Thymus (tissue), 11 donors: Measurements from ENCODE around the gene BRICD5. TPM values are rescaled to one million over a fixed set of nuclear protein-coding genes. Genes with fewer than 3 reads are reported as not detected.

Experiments
- DNase-seq, 9 donors: peaks; one replicate each; pipeline ENCODE4 v3.0.0-alpha.2; 2013; ENCODE audit warnings: low spot score in 9 of 9, low read depth in 6 of 9, missing footprints in 1 of 9
- H3K27ac ChIP-seq, 2 donors: one replicate each; pipeline ENCODE4 v1.5.1; 2013; ENCODE audit warnings: control low read depth in 1 of 2, low read depth in 1 of 2, low read length in 1 of 2, mild to moderate bottlenecking in 1 of 2, moderate library complexity in 1 of 2
- H3K27me3 ChIP-seq, 2 donors: one replicate each; pipeline ENCODE4 v1.5.1; 2013; ENCODE audit warnings: low read length in 1 of 2; ENCODE audit not compliant: control insufficient read depth in 2 of 2, insufficient read depth in 1 of 2
- H3K36me3 ChIP-seq, 2 donors: one replicate each; pipeline ENCODE4 v1.5.1; 2013; ENCODE audit warnings: low read length in 1 of 2, mild to moderate bottlenecking in 1 of 2, moderate library complexity in 1 of 2; ENCODE audit not compliant: control insufficient read depth in 2 of 2, insufficient read depth in 2 of 2
- H3K4me1 ChIP-seq, 2 donors: one replicate each; pipeline ENCODE4 v1.5.1; 2013; ENCODE audit warnings: low read length in 2 of 2; ENCODE audit not compliant: control insufficient read depth in 2 of 2, insufficient read depth in 2 of 2
- H3K4me3 ChIP-seq, 2 donors: one replicate each; pipeline ENCODE4 v1.5.1; 2013; ENCODE audit warnings: low read length in 2 of 2, control low read depth in 1 of 2, mild to moderate bottlenecking in 1 of 2
- H3K9me3 ChIP-seq, 2 donors: one replicate each; pipeline ENCODE4 v1.5.1; 2013; ENCODE audit warnings: low read length in 1 of 2, mild to moderate bottlenecking in 1 of 2; ENCODE audit not compliant: control insufficient read depth in 2 of 2, insufficient read depth in 1 of 2
- WGBS: extraction: QIAGEN DNeasy Blood & Tissue Kit; methylation state at CpG from one replicate; pipeline ENCODE4 v1.1.7; 2013; 5-methylcytosine and 5-hydroxymethylcytosine counted together
- polyA plus RNA-seq: library from polyadenylated mRNA; stranded (reverse); fragments of 200-250 nt; gene quantifications from one replicate; pipeline ENCODE4 v1.2.3, GENCODE V29; 2013
- total RNA-seq: library from RNA; stranded (reverse); fragments of 120-200 nt; gene quantifications from one replicate; pipeline ENCODE4 v1.2.4, GENCODE V29; 2013
- donor health status: healthy.

BRICD5 gene
- total and polyA plus RNA-seq, 2 donors, result 4.0 to 21.3 TPM

- H3K4me1 ChIP-seq, result peaks cover 6 to 13% of the 10 kb centered on the region in 2 donors
- no peak for DNase-seq
- no peak overlapping the region for H3K4me3 ChIP-seq
- no peaks in the 10 kb centered on the region for H3K9me3 ChIP-seq
- H3K27ac ChIP-seq, result no peak overlapping the region
- H3K27me3 ChIP-seq, result peaks cover 24 to 33% of the 10 kb centered on the region in 2 donors
- H3K36me3 ChIP-seq, result no peaks in the 10 kb centered on the region
- 87% methylated on average over 25 of the region's 25 CpGs for WGBS
These were observed 19.8 kb downstream of the BRICD5 start for GRCh38 chr16:2190659-2191445.

GRCh38 chr16:2190002-2190658 lies 20.5 kb downstream of the BRICD5 start:
- DNase-seq, result no peak
- WGBS, result 95% methylated on average over 24 of the region's 24 CpGs
- no peak overlapping the region for H3K4me3 ChIP-seq
- H3K27me3 ChIP-seq, result peaks cover 17 to 26% of the 10 kb centered on the region in 2 donors
- no peaks in the 10 kb centered on the region for H3K9me3 ChIP-seq
- no peaks in the 10 kb centered on the region for H3K36me3 ChIP-seq
- H3K4me1 ChIP-seq, result peaks cover under 1 to 5% of the 10 kb centered on the region in 2 donors
- no peak overlapping the region for H3K27ac ChIP-seq

- no peak for DNase-seq
- H3K4me1 ChIP-seq, result no peaks in the 10 kb centered on the region
- H3K27ac ChIP-seq, result no peak overlapping the region
- H3K9me3 ChIP-seq, result no peaks in the 10 kb centered on the region
- 96% methylated on average over 25 of the region's 25 CpGs for WGBS
- H3K4me3 ChIP-seq, result no peak overlapping the region
- H3K27me3 ChIP-seq, result peaks cover 9 to 18% of the 10 kb centered on the region in 2 donors
- no peaks in the 10 kb centered on the region for H3K36me3 ChIP-seq
These were observed 21.3 kb downstream of the BRICD5 start for GRCh38 chr16:2189252-2189893.

- Histone ChIP-seq H3K4me1 (no peaks in the 10 kb centered on the region), H3K27ac (no peak overlapping the region), H3K27me3 (peaks cover 1 to 9% of the 10 kb centered on the region in 2 donors), H3K4me3 (no peak overlapping the region), H3K9me3 (no peaks in the 10 kb centered on the region), H3K36me3 (no peaks in the 10 kb centered on the region)
- no peak for DNase-seq
- WGBS, result 95% methylated on average over 8 of the region's 8 CpGs
These were observed 22.3 kb downstream of the BRICD5 start for GRCh38 chr16:2188395-2188794.

- peaks cover 0 to 2% of the 10 kb centered on the region in 2 donors for H3K27me3 ChIP-seq
- H3K4me3 ChIP-seq, result no peak overlapping the region
- no peak overlapping the region for H3K27ac ChIP-seq
- H3K4me1 ChIP-seq, result no peaks in the 10 kb centered on the region
- H3K9me3 ChIP-seq, result no peaks in the 10 kb centered on the region
- H3K36me3 ChIP-seq, result no peaks in the 10 kb centered on the region
- no peak for DNase-seq
- 91% methylated on average over 17 of the region's 17 CpGs for whole genome bisulfite sequencing
These were observed 23.5 kb downstream of the BRICD5 start for GRCh38 chr16:2187212-2187611.

- Histone ChIP-seq H3K27me3 (peaks cover 0 to 2% of the 10 kb centered on the region in 2 donors), H3K36me3 (no peaks in the 10 kb centered on the region), H3K27ac (no peak overlapping the region), H3K4me1 (no peaks in the 10 kb centered on the region), H3K4me3 (no peak overlapping the region), H3K9me3 (no peaks in the 10 kb centered on the region)
- DNase-seq, result no peak
- WGBS, result 96% methylated on average over 20 of the region's 20 CpGs
These were observed 24.2 kb downstream of the BRICD5 start for GRCh38 chr16:2186505-2186904.

- WGBS, result 94% methylated on average over 13 of the region's 13 CpGs
- H3K36me3 ChIP-seq, result no peaks in the 10 kb centered on the region
- no peak for DNase-seq
These were observed 24.6 kb downstream of the BRICD5 start for GRCh38 chr16:2186064-2186463.

GRCh38 chr16:2184962-2185361 lies 25.7 kb downstream of the BRICD5 start:
- WGBS, result 93% methylated on average over 20 of the region's 20 CpGs
- no peak for DNase-seq
- Histone ChIP-seq H3K4me3 (no peak overlapping the region), H3K9me3 (no peaks in the 10 kb centered on the region), H3K27ac (no peak overlapping the region), H3K36me3 (no peaks in the 10 kb centered on the region), H3K4me1 (no peaks in the 10 kb centered on the region), H3K27me3 (no peaks in the 10 kb centered on the region)

More at GRCh38 chr16:2186064-2186463, 24.6 kb downstream of the BRICD5 start:
- no peak overlapping the region for H3K27ac ChIP-seq
- H3K9me3 ChIP-seq, result no peaks in the 10 kb centered on the region
- no peak overlapping the region for H3K4me3 ChIP-seq
- H3K4me1 ChIP-seq, result no peaks in the 10 kb centered on the region
- H3K27me3 ChIP-seq, result peaks cover 0 to 2% of the 10 kb centered on the region in 2 donors

GRCh38 chr16:2184346-2184745 lies 26.3 kb downstream of the BRICD5 start:
- Histone ChIP-seq H3K9me3 (no peaks in the 10 kb centered on the region), H3K27me3 (peaks cover 0 to under 1% of the 10 kb centered on the region in 2 donors), H3K4me3 (no peak overlapping the region), H3K27ac (no peak overlapping the region), H3K36me3 (no peaks in the 10 kb centered on the region), H3K4me1 (no peaks in the 10 kb centered on the region)
- no peak for DNase-seq
- WGBS, result 96% methylated on average over 19 of the region's 19 CpGs
